ENCODE measurements around the gene CCDC146.
"Not testable (repeated sequence)": the region's sequence is repeated elsewhere in the genome, so short reads cannot be mapped to it uniquely, and the experiment has no call there.

CCDC146 gene

DNA sequence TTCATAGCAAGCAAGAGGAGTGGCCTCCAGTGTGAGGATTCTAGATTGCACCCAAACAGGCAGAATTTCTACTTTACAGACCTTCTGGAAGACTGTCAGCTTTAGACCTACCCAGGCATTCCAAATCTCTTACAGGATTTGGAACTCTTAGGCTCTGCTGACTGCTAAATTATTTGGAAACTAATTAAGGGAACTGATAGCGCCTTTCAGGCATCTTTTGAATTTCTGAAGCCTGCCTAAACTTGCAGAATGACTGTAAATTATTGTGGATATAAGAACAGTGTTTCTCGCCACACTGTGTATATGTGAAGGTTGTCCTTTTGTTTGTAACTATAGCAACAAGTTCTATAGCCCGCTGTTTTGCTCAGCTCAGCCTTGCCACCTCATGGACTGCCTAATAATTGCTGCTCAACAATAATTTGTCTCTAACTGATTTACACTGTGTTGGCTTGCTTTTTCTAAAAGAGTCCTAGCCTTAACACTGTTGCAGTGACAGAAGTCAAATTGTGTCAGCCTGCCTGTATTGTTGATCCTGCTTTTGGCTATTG lies 32.6 kb downstream of the CCDC146 start:
- not testable (repeated sequence) for DNase-seq (ENCODE audit: low read depth)

DNA sequence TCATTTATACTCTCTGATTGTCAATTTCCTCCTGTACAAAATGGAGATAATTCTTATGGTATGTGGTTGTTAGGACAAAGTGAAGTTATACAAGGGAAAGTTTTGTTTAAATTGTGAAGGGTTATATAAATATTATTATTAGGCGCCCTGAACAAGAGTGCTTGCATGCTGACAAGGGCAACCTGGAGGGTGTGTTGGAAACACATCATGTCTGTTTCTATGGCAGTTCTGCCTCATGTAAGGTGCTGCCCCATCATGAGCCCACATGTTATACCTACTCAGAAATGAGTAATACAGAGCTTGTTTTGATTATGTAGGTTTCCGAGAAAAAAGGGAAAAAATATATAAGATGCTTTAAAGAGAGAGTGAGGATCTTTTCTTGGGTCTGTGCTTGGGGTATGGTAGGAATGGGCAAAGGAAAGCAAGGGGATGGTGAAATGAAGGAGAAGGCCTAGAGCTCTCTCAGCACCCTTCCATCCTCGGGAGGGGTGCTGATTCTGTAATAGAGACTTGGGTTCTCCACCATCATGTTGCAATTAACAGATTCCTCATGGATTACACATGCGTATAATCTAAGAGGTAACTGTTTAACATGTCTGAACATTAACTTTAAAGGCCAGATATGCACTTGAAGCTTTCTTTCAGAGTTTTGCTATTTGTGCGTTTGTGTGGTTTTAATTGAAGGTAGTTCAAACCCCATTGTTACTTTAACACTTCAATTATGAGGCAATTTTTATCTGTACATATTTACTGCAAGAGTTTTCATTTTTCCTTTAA lies 33.4 kb downstream of the CCDC146 start:
- not testable (repeated sequence) for DNase-seq (ENCODE audit: low read depth)

DNA sequence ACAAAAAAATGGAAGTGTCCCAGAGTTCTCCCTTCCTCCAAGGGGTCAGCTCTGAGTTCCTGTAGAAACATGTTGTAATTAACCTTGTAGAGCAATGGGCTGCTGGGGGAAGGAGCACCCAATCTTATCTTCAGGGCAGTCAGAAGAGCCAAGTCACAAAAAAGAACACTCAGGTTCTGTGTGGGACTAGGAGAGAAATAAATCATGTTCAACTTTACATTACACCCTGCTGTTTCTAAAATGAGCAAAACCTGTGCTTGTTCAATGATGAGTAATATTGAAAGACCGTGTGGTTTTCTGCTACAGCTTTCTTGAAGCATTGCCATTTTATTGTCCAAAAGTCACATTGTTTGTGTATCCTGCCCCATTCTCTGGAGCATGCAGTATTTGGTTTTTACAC lies 34.6 kb downstream of the CCDC146 start:
- DNase-seq (ENCODE audit: low read depth), result not testable (repeated sequence)

DNA sequence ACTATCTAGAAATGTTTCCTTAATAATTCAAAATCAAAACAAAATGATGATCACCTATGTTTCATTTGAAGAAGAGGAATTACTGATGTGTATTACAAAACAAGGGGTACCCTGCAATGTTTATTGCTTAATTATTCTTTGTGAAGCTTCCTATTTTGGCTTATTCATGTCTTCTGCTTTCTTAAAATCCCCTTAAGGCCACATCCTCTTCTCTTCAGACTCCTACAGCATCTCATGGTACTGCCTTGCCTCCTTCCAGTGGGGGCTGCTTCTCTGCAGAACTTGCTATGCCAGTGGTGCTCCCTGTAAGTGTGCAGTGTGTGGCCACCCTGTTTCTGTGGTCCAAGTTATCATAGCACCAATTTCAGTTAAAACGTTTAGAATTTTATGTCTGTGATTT lies 35.0 kb downstream of the CCDC146 start:
- no peak for DNase-seq (ENCODE audit: low read depth)

DNA sequence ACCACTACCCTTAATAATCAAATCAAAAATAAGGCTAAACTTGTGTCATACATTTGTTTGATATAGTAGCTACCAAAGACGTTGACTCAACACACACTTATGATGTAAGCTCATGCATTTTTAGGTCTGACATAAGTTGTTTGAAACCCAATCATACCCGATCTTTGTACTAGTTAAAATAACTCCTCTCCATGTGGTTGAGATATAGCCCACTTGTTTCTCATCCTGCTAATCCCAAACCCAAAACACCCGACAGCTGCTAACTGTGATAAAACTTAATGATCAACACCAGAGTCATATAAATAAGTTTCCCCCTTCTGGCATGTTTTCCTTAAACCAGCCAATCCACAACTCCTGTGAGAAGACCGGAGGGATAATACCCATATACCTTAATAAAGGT lies 48.7 kb downstream of the CCDC146 start:
- not testable (repeated sequence) for DNase-seq (ENCODE audit: low read depth)

DNA sequence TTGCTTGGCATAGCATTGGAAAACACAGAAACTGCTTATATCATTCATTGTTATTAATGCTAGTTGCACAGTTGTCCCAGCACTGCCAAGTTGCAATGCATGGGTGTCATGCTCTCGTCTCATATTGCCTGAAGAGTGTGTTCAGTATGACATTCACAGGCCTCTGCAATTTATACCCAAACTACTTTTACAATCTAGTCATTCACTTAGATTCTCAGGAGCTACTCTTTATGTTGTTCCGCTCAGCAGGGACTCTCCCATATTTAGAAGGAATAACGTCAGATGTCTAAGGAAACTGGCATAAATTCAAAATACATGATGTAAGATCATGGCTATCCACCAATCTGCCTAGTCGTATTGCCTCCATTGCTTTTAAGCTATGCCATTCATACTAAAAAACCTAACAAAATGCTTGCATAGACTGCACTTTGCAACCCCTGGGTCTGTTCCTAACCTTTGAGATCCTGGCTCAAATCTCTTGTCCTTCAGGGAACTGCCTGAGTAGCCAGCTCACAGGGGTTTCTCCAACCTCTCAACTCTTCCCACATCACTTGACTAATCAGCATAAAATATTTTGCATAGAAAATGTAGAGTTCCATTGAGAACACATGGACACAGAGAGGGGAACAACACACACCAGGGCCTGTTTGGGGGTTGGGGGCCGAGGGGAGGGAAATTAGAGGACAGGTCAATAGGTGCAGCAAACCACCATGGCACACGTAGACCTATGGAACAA lies 50.2 kb downstream of the CCDC146 start:
- DNase-seq (ENCODE audit: low read depth), result not testable (repeated sequence)

DNA sequence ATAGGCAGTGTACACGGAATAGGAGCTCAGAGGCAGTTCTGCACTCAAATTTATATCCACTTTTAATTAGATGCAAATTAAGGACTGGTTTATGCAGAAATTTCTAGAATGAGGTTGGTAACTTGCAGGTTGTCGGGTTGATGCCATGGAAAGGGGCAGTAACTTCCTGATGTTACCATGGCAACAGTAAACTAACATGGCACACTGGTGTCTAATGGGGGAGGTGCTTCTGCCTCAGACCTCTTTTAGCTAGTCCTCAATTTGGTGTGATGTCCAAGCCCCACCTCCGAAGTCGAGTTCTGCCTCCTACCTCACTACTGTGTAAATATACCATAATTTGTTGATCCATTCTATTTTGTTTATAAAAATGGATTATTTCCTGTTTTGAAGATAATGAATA lies 52.0 kb downstream of the CCDC146 start:
- DNase-seq (ENCODE audit: low read depth), result not testable (repeated sequence)

DNA sequence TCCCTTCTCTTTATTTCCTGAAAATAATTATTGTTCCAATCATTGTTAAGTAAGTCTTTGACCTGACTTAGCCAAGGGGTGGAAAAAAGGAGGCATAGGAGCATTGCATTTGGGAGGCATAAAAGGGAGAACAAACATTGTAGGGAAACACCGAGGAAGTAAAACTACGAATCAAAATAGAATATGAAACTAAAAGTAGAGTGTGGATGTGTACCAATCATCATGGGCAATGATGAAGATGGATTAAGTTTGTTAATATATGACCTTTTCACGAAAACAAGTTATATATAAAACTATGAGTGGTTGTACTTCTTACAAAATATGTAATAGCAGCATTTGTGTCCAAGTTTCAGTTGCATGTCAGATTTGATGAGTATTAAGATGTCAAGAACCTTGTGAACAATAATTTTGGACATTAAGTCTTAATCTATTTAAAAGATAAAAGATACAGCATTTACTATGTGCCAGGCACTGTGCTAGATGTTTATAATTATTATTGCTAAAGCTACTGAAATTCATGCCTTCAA lies 52.9 kb downstream of the CCDC146 start:
- DNase-seq (ENCODE audit: low read depth), result not testable (repeated sequence)

DNA sequence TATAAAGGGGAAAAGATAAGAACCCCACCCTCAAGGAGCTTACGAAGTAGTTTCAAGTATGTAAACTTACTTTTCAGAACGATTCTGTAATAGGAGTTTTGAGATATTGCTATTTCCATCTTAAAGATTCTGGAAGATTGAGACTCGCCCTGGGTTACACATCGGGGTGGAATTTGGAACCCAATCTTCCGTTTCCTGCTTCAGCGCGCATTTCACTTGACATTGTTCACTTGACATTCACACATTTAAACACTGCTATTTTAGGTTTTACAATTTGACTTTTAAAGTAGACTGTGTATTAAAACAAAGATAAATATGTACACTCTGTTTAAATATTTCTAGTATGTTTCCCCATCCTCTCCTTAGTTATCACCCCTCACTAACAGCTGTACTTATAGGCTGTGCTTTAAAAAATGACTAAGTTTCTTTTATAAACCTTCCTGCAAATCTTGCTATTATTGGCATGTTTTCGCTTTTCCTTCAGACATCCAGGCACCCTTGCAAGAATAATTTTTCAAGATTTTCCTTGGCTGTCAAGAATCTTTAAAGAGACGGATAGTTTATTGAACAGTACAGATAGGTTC lies 55.0 kb downstream of the CCDC146 start:
- not testable (repeated sequence) for DNase-seq (ENCODE audit: low read depth)

DNA sequence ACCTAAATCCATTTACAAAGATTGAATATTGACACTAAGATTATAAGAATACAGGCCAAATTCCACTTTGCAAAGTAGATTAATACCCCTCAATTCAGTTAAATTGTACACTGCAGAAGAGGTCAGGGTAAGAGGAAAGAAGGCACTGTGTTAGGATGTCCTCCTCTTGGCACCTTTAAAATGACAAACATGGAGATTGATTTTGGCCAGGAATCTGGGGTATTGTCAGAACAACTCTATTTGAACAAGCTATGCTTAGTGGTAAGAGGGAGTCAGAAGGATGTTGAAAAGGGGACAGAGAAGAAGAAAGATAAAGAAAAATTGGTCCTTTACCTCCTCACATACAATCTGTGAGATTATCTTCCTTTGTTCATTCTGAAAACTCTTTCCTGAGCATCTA lies 55.6 kb downstream of the CCDC146 start:
- DNase-seq (ENCODE audit: low read depth), result not testable (repeated sequence)

DNA sequence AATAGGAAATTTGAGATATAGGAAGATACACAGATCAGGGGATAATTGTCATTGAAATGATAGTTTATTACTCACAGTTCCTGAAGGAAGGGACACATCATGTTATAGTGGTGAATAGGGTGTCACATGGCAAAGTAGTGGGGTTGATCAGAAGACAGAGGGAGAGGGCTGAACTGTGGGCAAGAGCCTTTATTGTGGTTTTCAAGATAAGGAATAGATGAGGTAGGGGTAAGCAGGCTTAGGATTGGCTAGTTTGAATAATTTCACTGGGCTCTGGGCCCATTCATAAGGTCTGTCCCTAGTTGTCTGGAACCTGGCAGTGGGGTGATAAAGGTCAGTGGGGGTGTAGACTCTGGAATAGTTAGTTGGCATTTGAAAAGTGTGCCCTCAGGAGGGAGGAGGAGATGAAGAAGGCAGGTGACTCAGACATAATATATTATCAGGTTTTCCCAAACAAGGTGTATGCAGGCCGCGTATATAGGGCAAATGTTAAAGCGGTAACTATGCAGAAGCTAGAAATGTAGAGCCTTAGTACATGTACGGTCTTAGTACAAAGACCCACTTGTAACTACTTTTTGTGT lies 58.7 kb downstream of the CCDC146 start:
- no peak for DNase-seq (ENCODE audit: low read depth)

DNA sequence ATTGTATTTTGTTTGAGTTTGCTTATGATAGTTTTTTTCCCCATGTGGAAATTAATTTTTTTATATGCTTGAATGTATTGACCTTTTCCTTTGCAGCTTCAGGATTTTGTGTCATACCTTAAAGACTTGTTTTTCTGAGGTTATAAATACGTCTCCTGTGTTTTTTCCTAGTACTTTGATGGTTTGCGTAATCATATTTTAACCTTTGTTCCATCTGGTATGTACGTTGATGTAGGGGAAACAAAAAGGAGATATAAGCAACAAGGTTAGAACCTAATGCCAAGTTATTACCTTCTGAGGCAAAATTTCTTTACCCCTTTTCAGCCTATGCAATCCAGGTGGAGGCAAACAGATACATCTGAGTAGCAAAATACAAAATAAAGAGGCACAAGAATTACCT lies 59.3 kb downstream of the CCDC146 start:
- no peak for DNase-seq (ENCODE audit: low read depth)

DNA sequence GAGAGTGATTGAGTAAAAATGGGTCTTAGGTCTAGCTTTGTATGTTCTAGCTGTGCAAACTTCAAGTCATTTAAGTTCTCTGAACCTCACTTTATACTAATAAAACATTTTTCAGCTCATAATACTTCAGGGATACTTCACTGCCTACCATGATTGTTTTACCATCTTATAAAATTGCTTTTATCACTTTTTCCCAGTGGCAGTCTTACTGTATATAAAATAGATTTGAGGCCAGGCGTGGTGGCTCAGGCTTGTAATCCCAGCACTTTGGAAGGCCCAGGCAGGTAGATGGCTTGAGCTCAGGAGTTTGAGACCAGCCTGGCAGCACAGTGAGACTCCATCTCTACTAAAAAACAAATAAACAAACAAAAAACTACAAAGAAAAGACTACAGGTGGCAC lies 59.8 kb downstream of the CCDC146 start:
- no peak for DNase-seq (ENCODE audit: low read depth)

DNA sequence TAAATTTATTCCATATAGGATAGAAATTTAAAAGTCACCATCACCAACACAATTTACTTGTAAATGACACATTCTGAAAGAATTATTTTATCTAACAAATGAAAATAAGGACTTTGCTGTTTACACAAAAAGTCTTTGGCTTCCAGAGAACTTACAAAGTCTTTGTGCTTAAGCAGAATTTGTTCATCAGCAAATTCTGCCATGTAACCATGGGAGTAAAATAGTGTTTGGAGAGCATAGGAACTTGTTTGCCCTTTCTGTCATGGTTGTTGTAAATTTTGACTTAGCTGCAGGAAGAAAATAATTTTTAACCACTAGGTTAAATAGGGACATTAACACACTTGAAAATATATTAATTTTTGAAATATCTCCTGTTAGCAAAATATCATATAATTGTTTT lies 62.0 kb downstream of the CCDC146 start:
- no peak for DNase-seq (ENCODE audit: low read depth)

DNA sequence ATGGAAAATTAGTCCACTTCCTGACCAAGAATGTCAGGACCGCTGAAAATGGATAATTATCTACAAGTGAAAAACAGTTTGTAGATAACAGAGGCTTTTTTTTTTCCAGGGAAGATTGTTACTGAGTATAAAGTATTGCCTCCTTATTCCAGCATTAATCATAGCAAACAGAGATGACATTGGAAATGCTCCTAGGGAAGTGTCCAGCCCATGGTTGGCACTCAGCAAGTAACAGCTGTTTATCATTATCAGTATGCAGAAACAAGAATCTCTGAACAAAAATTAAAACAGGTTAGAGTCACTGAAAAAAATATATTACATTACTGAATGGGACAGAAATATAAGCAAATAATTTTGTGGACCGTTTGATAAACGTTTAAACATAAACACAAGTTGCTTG lies 62.6 kb downstream of the CCDC146 start:
- DNase-seq (ENCODE audit: low read depth), result no peak

DNA sequence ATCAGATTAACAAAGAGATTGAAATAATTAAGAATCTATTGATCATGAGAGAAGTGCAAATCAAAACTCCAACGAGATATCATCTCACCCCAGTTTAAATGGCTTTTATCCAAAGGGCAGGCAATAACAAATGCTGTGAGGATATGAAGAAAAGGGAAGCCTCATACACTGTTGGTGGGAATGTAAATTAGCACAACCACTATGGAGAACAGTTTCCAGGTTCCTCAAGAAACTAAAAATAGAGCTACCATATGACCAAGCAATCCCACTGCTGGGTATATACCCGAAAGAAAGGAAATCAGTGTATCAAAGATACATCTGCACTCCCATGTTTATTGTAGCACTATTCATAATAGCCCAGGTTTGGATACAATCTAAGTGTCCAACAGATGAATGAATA lies 63.5 kb downstream of the CCDC146 start:
- DNase-seq (ENCODE audit: low read depth), result no peak

DNA sequence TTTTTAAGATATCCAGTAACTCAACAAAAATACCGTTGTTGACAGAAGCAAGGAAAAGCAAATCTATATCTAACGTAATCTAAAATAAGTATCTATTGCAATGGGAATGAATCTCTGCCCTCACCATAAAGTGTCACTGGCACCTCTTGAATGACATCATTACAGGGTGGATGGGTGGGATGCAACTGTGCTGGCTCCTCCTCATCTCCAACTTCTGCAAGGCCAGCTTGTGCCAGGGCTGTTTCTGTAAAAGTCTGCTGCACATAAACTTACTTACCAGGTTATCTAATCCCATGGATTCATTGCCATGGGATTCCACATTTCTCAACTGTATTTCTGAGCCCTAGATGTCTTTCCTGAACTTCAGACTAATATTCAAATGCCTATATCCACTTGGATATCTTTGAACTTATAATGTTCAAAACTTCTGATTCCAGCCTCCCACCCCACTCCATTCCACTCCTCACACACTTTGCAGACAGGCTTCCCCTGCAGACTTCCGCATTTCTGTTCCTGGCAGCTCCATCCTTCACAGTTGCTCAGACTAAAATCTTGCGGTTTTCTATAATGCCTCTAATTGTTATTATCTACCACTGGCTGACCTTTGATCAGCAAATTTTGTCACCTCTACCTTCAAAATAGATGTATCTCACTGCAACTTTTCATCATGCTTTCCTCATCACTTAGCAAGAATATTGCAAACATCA lies 66.5 kb downstream of the CCDC146 start:
- no peak for DNase-seq (ENCODE audit: low read depth)

DNA sequence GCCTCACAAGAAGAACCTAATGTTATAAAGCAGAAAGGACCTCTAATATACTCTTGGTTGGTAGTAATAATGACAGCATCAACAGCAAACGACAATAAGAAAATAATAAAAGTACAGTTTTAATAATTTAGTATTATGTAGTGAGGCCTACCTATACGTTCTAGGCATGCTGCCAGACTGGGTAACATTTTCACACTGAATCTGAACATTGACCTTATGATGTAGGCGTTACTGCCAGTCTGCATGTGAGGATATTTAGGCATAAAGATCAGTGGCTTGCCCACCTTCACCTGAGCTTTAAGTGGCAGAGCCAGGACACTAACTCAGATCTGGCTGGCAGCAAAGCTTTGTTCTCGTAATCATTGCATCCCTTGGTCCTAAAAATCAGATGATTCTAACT lies 74.7 kb downstream of the CCDC146 start:
- no peak for DNase-seq (ENCODE audit: low read depth)

DNA sequence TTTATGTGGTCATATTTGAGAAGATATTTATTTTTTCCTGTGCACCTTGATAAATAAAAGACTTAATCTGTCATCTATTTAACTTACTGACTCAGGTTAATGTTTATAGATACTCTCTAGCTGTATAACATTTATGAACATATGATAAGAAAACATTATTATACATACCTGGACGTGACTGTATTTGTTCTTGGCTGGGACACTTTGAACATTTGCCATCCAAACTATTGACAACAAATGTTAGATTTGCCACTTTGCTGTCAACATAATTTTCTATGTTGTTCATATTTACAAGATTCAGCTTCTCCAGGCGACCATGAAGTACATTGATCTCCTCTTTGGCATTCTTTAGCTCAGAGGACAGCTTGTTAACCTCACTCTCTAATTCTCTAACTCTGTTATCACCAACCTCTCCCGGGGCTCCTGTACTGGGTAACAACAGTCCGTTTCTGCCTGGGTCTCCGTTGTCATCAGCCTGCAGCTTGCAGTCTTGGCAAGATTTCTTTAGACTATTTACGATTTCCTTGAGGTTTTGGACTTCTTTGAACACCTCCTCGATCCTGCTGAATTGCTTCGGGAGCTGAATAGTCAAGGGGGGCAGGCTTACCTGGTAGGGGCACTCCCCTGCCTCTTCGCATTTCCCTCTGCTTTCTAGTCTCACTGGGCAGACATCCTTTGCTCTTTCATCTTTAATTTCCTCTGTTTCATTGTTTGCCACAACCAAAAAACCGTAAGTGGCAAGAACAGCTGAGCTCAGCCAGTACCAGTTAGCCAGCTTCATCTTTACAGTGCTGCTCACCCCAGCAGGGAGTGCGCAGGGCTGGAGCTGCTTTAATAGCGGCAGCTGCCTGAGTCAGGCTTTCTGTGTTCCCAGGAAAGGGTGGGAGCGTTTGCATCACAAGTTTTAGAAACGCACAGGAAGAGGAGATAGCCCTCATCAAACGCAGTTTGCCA lies 76.9 kb downstream of the CCDC146 start, which contains the start of gene FGL2:
Gene FGL2, minus strand, starts transcription at position 807 of the 954 bp plus-strand sequence. Its CDS starts 26 bp downstream, at position 781.
- DNase-seq (ENCODE audit: low read depth), result no peak

DNA sequence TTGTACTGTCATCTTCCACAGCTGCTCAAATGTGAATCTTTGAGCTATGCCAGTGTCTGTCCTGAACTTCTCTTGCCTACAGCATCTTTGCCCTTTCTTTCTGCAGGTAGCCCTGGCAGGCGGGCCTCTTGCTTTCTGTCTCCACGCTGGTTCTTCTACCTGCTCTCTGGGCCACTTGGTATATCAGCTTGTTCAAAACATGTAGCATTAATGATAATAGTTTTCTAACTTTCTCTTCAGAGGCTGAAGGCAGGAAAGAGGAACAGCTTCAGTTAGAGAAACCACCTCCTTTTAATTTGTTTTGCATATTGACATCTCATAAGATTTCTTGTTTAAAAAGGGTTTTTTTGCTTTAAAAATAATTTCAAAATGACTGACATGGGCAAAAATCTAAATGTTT lies 78.1 kb downstream of the CCDC146 start:
- no peak for DNase-seq (ENCODE audit: low read depth)

All from stimulated activated CD8-positive, alpha-beta memory T cell treated with anti-CD3 and anti-CD28 coated beads, Interleukin-7, amount 100 ng/mL, for 24 hours (primary cell).